Thyroid gland (tissue), 4 donors: ENCODE data around the gene FOXO1.

Experiments
- CTCF ChIP-seq, 6 experiments: fragments of 200-600 bp in 3 of 6; fragments of 450-650 bp in 3 of 6; sonication (generic) in 3 of 6; IDR thresholded peaks; one replicate each; pipeline ENCODE4 v1.5.1; 2016 to 2019; ENCODE audit warnings: antibody characterized with exemption in 6 of 6, mild to moderate bottlenecking in 2 of 6, inconsistent platforms in 1 of 6, moderate library complexity in 1 of 6
- POLR2A ChIP-seq, 2 donors: fragments of 450-650 bp; IDR thresholded peaks; one replicate each; pipeline ENCODE4 v1.6.1; 2017; ENCODE audit warnings: antibody characterized with exemption in 2 of 2, mild to moderate bottlenecking in 2 of 2, moderate library complexity in 1 of 2

- no peak for TF ChIP-seq CTCF (IDR thresholded peaks at IDR 0.05)
- no peak for TF ChIP-seq POLR2A (IDR thresholded peaks at IDR 0.05)
These were observed 18.4 kb downstream of the FOXO1 start for GRCh38 chr13:40648040-40648439.
